Spinal cord (tissue), 10 donors: Measurements from ENCODE around the gene KANK3. TPM values are rescaled to one million over a fixed set of nuclear protein-coding genes. Genes with fewer than 3 reads are reported as not detected.
"Not testable (repeated sequence)": the region's sequence is repeated elsewhere in the genome, so short reads cannot be mapped to it uniquely, and the experiment has no call there.

Source experiments
- DNase-seq, 6 donors: peaks; one replicate each; pipeline versions ENCODE4 v3.0.0 to v3.0.0-alpha.2; 2013 to 2015; ENCODE audit warnings: low spot score in 6 of 6, low read depth in 4 of 6
- H3K27ac ChIP-seq: one replicate; pipeline ENCODE4 v1.5.1; 2013; ENCODE audit warnings: low read depth, low read length, control low read depth
- H3K27me3 ChIP-seq: one replicate; pipeline ENCODE4 v1.6.1; 2013; ENCODE audit warnings: low read length; ENCODE audit not compliant: control insufficient read depth, insufficient read depth
- H3K36me3 ChIP-seq: one replicate; pipeline ENCODE4 v1.6.1; 2013; ENCODE audit warnings: low read length; ENCODE audit not compliant: control insufficient read depth, insufficient read depth
- H3K4me1 ChIP-seq: one replicate; pipeline ENCODE4 v1.6.1; 2013; ENCODE audit warnings: low read length; ENCODE audit not compliant: control insufficient read depth, insufficient read depth
- H3K4me3 ChIP-seq: one replicate; pipeline ENCODE4 v1.5.1; 2013; ENCODE audit warnings: low read depth, low read length, control low read depth
- H3K9me3 ChIP-seq: one replicate; pipeline ENCODE4 v1.6.1; 2013; ENCODE audit warnings: low read length; ENCODE audit not compliant: control insufficient read depth, insufficient read depth
- WGBS: methylation state at CpG from one replicate; pipeline ENCODE4 v1.1.5; 2013; ENCODE audit warnings: missing lambda C conversion rate; ENCODE audit not compliant: insufficient coverage; 5-methylcytosine and 5-hydroxymethylcytosine counted together
- polyA plus RNA-seq, 2 donors: library from polyadenylated mRNA; unstranded; fragments of 120-200 nt; gene quantifications; one replicate each; pipeline ENCODE4 v1.2.1, GENCODE V29; 2013; ENCODE audit not compliant: insufficient read length in 2 of 2
- total RNA-seq, 2 donors: library from RNA; depleted of rRNA in 1 of 2; stranded (reverse); fragments of 120-200 nt in 1 of 2; fragments of >200 nt in 1 of 2; gene quantifications; one replicate each; pipeline versions ENCODE4 v1.2.3 to v1.2.4, GENCODE V29; 2013 to 2014
- donor health status: healthy.

Gene KANK3
- total and polyA plus RNA-seq, 4 donors = 4.3 to 14.4 (median 12.7) TPM

- H3K4me3 ChIP-seq, H3K9me3 ChIP-seq, H3K27ac ChIP-seq, DNase-seq, H3K27me3 ChIP-seq, H3K36me3 ChIP-seq: not testable (repeated sequence)
- peaks cover 16% of the 10 kb centered on the region for H3K4me1 ChIP-seq
- 92% methylated on average over 6 of the region's 9 CpGs for WGBS
Measured at GRCh38 chr19:8386419-8386818, 43.4 kb upstream of the KANK3 start.

DNA sequence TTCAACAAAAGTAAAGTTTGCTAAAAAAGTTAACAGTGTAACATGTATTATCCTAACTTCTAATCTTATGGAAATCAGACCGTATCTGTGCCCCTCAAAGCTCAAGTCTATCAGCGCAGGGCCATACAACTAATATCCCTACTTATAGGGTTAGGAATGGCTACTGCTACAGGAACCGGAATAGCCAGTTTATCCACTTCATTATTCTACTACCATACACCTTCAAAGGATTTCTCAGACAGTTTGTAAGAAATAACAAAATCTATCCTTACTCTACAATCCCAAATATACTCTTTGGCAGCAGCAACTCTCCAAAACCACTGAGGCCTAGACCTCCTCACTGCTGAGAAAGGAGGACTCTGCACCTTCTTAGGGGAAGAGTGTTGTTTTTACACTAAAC is 42.5 kb upstream of the KANK3 start:
- H3K9me3 ChIP-seq, H3K4me1 ChIP-seq, H3K27ac ChIP-seq, H3K4me3 ChIP-seq, H3K27me3 ChIP-seq, H3K36me3 ChIP-seq, DNase-seq: not testable (repeated sequence)
- WGBS = 100% methylated on average over 1 of the region's 3 CpGs

DNA sequence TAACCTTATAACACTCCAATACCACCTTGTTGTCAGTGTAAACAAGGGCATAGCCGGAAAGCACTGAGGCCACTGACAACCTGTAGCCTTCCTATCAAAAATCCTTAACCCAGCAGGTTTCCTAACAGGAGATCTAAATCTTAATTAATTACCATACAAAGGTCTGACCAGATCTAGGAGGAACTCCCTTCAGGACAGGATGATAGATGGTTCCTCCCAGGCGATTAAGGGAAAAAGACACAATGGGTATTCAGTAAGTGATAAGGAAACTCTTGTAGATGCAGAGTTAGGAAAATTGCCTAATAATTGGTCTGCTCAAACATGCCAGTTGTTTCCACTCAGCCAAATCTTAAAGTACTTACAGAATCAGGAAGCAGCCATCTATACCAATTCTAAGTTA is 42.0 kb upstream of the KANK3 start:
- not testable (repeated sequence) for H3K4me3 ChIP-seq, H3K27ac ChIP-seq, H3K4me1 ChIP-seq, H3K9me3 ChIP-seq, H3K36me3 ChIP-seq, DNase-seq, H3K27me3 ChIP-seq
- no CpG with 5 or more reads among the region's 2 CpGs for WGBS

DNA sequence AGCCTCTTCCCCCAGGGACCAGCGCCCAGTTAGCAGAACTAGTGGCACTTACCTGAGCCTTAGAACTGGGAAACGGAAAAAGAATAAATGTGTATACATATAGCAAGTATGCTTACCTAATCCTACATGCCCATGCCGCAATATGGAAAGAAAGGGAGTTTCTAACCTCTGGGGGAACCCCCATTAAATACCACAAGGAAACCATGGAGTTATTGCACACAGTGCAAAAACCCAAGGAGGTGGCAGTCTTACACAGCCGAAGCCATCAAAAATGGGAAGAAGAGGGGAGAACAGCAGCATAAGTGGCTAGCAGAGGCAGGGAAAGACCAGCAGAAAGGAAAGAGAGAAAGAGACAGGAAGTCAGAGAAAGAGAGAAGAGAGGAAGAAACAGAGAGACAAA is 41.5 kb upstream of the KANK3 start:
- H3K27ac ChIP-seq, H3K36me3 ChIP-seq, H3K27me3 ChIP-seq, DNase-seq, H3K9me3 ChIP-seq, H3K4me1 ChIP-seq, H3K4me3 ChIP-seq: not testable (repeated sequence)
- 100% methylated on average over 1 of the region's 4 CpGs for WGBS

DNA sequence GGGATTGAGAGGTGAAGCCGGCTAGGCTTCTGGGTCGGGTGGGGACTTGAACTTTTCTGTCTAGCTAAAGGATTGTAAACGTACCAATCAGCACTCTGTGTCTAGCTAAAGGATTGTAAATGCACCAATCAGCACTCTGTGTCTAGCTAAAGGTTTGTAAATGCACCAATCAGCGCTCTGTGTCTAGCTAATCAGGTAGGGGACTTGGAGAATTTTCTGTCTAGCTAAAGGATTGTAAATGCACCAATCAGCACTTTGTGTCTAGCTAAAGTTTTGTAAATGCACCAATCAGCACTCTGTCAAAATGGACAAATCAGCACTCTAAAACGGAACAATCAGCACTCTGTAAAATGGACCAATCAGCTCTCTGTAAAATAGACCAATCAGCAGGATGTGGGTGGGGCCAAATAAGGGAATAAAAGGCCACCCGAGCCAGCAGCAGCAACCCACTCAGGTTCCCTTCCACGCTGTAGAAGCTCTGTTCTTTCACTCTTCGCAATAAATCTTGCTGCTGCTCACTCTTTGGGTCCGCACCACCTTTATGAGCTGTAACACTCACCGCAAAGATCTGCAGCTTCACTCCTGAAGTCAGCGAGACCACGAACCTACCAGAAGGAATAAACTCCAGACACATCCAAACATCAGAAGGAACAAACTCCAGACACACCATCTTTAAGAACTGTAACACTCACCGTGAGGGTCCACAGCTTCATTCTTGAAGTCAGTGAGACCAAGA is 36.3 kb upstream of the KANK3 start:
- H3K4me3 ChIP-seq, H3K27ac ChIP-seq, H3K4me1 ChIP-seq, DNase-seq, H3K9me3 ChIP-seq, H3K27me3 ChIP-seq: not testable (repeated sequence)
- peaks cover 14% of the 10 kb centered on the region for H3K36me3 ChIP-seq
- WGBS = 99% methylated on average over 12 of the region's 13 CpGs

DNA sequence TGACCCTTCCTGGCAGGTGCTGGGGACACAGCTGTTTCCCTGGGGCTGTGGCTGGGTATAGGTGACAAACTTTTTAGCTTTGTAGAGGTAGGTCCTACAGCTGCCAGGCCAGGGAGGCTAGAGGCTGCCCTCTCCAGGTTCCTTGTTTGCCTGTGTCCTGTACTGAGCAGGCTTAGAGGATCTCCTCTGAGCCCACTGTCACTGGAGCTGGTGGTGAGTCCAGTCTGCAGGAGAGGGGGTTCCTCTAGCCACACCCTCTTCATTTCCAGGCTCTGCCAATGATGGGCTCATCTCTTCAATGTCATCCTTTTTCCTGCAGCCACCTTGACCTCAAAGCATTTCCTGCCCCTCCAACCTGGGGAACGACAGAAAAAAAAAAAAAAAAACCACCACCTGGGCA is 34.5 kb upstream of the KANK3 start:
- Histone ChIP-seq H3K4me1 (no peaks in the 10 kb centered on the region), H3K36me3 (peaks cover 23% of the 10 kb centered on the region), H3K4me3 (no peak overlapping the region), H3K27me3 (no peaks in the 10 kb centered on the region), H3K9me3 (no peaks in the 10 kb centered on the region), H3K27ac (no peak overlapping the region)
- WGBS = no CpG with 5 or more reads among the region's 1 CpG
- DNase-seq = no peak

- 71% methylated on average over 7 of the region's 10 CpGs for WGBS
- not testable (repeated sequence) for H3K9me3 ChIP-seq, H3K4me3 ChIP-seq, H3K4me1 ChIP-seq, DNase-seq, H3K27ac ChIP-seq, H3K27me3 ChIP-seq
- peaks cover 26% of the 10 kb centered on the region for H3K36me3 ChIP-seq
Measured at GRCh38 chr19:8376373-8376974, 33.4 kb upstream of the KANK3 start.

- not testable (repeated sequence) for H3K27ac ChIP-seq, H3K4me3 ChIP-seq, DNase-seq, H3K4me1 ChIP-seq, H3K27me3 ChIP-seq, H3K9me3 ChIP-seq
- peaks cover 31% of the 10 kb centered on the region for H3K36me3 ChIP-seq
- 96% methylated on average over 26 of the region's 32 CpGs for WGBS
Measured at GRCh38 chr19:8375766-8376165, 32.7 kb upstream of the KANK3 start.

- Histone ChIP-seq H3K9me3 (no peaks in the 10 kb centered on the region), H3K27me3 (no peaks in the 10 kb centered on the region), H3K27ac (no peak overlapping the region), H3K36me3 (peaks cover 31% of the 10 kb centered on the region), H3K4me3 (no peak overlapping the region), H3K4me1 (peaks cover 4% of the 10 kb centered on the region)
- DNase-seq = no peak
- WGBS = 93% methylated on average over 22 of the region's 26 CpGs
Measured at GRCh38 chr19:8373867-8374813, 31.1 kb upstream of the KANK3 start.
